IMR-90 (cell line): ENCODE data around the gene VPS33B. TPM values are rescaled to one million over a fixed set of nuclear protein-coding genes. Genes with fewer than 3 reads are reported as not detected.

Experiments
- ATAC-seq: fragments of 200-7000 bp; cut with Tn5 transposase; 2 replicates; pipeline ENCODE4 v1.9.1; 2020; ENCODE audit warnings: low read depth, mild to moderate bottlenecking, moderate library complexity
- BruUV-seq: library from RNA; stranded (reverse); fragments of 400-500 nt; replicated peaks from 2 replicates; lab custom pipeline; 2021; lab: Mats Ljungman, UMichigan
- CTCF ChIA-PET: fragments of 300-600 bp; formaldehyde crosslinking; extraction: SDS; loops from one replicate; lab custom pipeline; 2021; ENCODE audit warnings: antibody characterized with exemption; lab: Yijun Ruan, JAX
- POLR2A ChIA-PET: fragments of 300-600 bp; sonication (Branson Sonifier 250); formaldehyde crosslinking; loops from one replicate; lab custom pipeline; 2022; ENCODE audit warnings: antibody characterized with exemption; ENCODE audit not compliant: unreplicated experiment; lab: Charles Lee
- DNase-seq: peaks from one replicate; pipeline ENCODE4 v3.0.0; 2013
- H2AFZ ChIP-seq: replicated peaks from 2 replicates; pipeline ENCODE3; 2013; ENCODE audit warnings: low read length, mild to moderate bottlenecking; ENCODE audit not compliant: poor library complexity
- H2AK5ac ChIP-seq: 2 replicates; pipeline ENCODE4 v1.6.1; 2013; ENCODE audit warnings: low read depth, low read length, inconsistent platforms
- H2AK9ac ChIP-seq: replicated peaks from 2 replicates; pipeline ENCODE3; 2013; ENCODE audit warnings: mild to moderate bottlenecking, low read depth, low read length, moderate library complexity; ENCODE audit not compliant: poor library complexity
- H2BK120ac ChIP-seq: 2 replicates; pipeline ENCODE4 v1.6.1; 2013; ENCODE audit warnings: low read depth, low read length, inconsistent platforms
- H2BK15ac ChIP-seq: 3 replicates; pipeline ENCODE4 v1.6.1; 2013; ENCODE audit warnings: low read depth, low read length, inconsistent platforms
- H2BK20ac ChIP-seq: 2 replicates; pipeline ENCODE4 v1.6.1; 2013; ENCODE audit warnings: low read depth, mild to moderate bottlenecking, inconsistent platforms, low read length, moderate library complexity
- H2BK5ac ChIP-seq: 2 replicates; pipeline ENCODE4 v1.6.1; 2013; ENCODE audit warnings: mild to moderate bottlenecking, low read depth, low read length, inconsistent platforms; ENCODE audit not compliant: poor library complexity, severe bottlenecking
- H3K14ac ChIP-seq: replicated peaks from 2 replicates; pipeline ENCODE4 v1.6.1; 2013; ENCODE audit warnings: low read depth, low read length, inconsistent platforms
- H3K18ac ChIP-seq: 2 replicates; pipeline ENCODE4 v1.6.1; 2013; ENCODE audit warnings: low read depth, low read length, control low read depth
- H3K23ac ChIP-seq: 2 replicates; pipeline ENCODE4 v1.6.1; 2013; ENCODE audit warnings: low read depth, low read length, inconsistent platforms
- H3K27ac ChIP-seq: 2 replicates; pipeline ENCODE4 v1.5.1; 2013; ENCODE audit warnings: mild to moderate bottlenecking, control low read depth, low read length; ENCODE audit not compliant: insufficient read depth
- H3K27me3 ChIP-seq: 2 replicates; pipeline ENCODE4 v1.6.1; 2013; ENCODE audit warnings: low read length; ENCODE audit not compliant: control insufficient read depth, insufficient read depth
- H3K36me3 ChIP-seq: 2 replicates; pipeline ENCODE4 v1.6.1; 2013; ENCODE audit warnings: low read length, mixed read lengths; ENCODE audit not compliant: control insufficient read depth, insufficient read depth
- H3K4ac ChIP-seq: 2 replicates; pipeline ENCODE4 v1.6.1; 2013; ENCODE audit warnings: low read depth, low read length, inconsistent platforms
- H3K4me1 ChIP-seq: 2 replicates; pipeline ENCODE4 v1.6.1; 2013; ENCODE audit warnings: low read length, mixed read lengths; ENCODE audit not compliant: control insufficient read depth, insufficient read depth
- H3K4me2 ChIP-seq: 2 replicates; pipeline ENCODE4 v1.6.1; 2013; ENCODE audit warnings: low read depth, mild to moderate bottlenecking, control low read depth, low read length, moderate library complexity
- H3K4me3 ChIP-seq: 2 replicates; pipeline ENCODE4 v1.5.1; 2013; ENCODE audit warnings: low read depth, mild to moderate bottlenecking, control low read depth, low read length, moderate library complexity; ENCODE audit not compliant: insufficient read depth
- H3K56ac ChIP-seq: 2 replicates; pipeline ENCODE4 v1.6.1; 2013; ENCODE audit warnings: low read length, inconsistent platforms; ENCODE audit not compliant: insufficient read depth; ENCODE audit errors: extremely low read depth
- H3K79me1 ChIP-seq, 2 experiments: 2 replicates each; pipeline ENCODE4 v1.6.1; 2013; ENCODE audit warnings: low read length in 2 of 2, inconsistent platforms in 1 of 2, low read depth in 1 of 2
- H3K9ac ChIP-seq: 2 replicates; pipeline ENCODE4 v1.6.1; 2013; ENCODE audit warnings: low read depth, low read length, control low read depth
- H3K9me1 ChIP-seq: 2 replicates; pipeline ENCODE4 v1.6.1; 2013; ENCODE audit warnings: low read length, inconsistent platforms; ENCODE audit not compliant: insufficient read depth
- H3K9me3 ChIP-seq: 2 replicates; pipeline ENCODE4 v1.6.1; 2013; ENCODE audit warnings: low read length; ENCODE audit not compliant: control insufficient read depth, insufficient read depth
- H4K20me1 ChIP-seq: 2 replicates; pipeline ENCODE4 v1.6.1; 2013; ENCODE audit warnings: low read length, inconsistent platforms; ENCODE audit not compliant: insufficient read depth
- H4K5ac ChIP-seq: 2 replicates; pipeline ENCODE4 v1.6.1; 2013; ENCODE audit warnings: mild to moderate bottlenecking, low read depth, low read length, control low read depth
- H4K8ac ChIP-seq, 2 experiments: 2 replicates each; pipeline ENCODE4 v1.6.1; 2013; ENCODE audit warnings: low read depth in 2 of 2, low read length in 2 of 2, control low read depth in 1 of 2, inconsistent platforms in 1 of 2
- H4K91ac ChIP-seq: 2 replicates; pipeline ENCODE4 v1.6.1; 2013; ENCODE audit warnings: low read depth, low read length, inconsistent platforms; ENCODE audit not compliant: insufficient read depth
- CHD1 ChIP-seq: IDR thresholded peaks from 2 replicates; pipeline ENCODE4 v1.6.1; 2012; ENCODE audit warnings: low read depth, low read length, improper control_type of control experiment
- CTCF ChIP-seq: conservative IDR thresholded peaks from 2 replicates; pipeline ENCODE4 v1.5.1; 2012; ENCODE audit warnings: mild to moderate bottlenecking, low read depth, low read length, improper control_type of control experiment
- ELK1 ChIP-seq: fragments of 150-350 bp; IDR thresholded peaks from 2 replicates; pipeline ENCODE4 v1.6.1; 2016; ENCODE audit warnings: low read depth, mild to moderate bottlenecking, low read length, moderate library complexity, borderline replicate concordance
- FOS ChIP-seq: fragments of 150-350 bp; IDR thresholded peaks from 2 replicates; pipeline ENCODE4 v1.6.1; 2016; ENCODE audit warnings: low read depth, low read length
- MAZ ChIP-seq: IDR thresholded peaks from 2 replicates; pipeline ENCODE4 v1.6.1; 2012; ENCODE audit warnings: low read depth, mild to moderate bottlenecking, low read length, improper control_type of control experiment, moderate library complexity, borderline replicate concordance
- NFE2L2 ChIP-seq: fragments of 150-350 bp; IDR thresholded peaks from 2 replicates; pipeline ENCODE4 v1.6.1; 2016; ENCODE audit warnings: low read depth, mild to moderate bottlenecking, low read length
- POLR2A ChIP-seq: IDR thresholded peaks from 2 replicates; pipeline ENCODE4 v1.6.1; 2012; ENCODE audit warnings: mild to moderate bottlenecking, low read depth, low read length
- RAD21 ChIP-seq: IDR thresholded peaks from 2 replicates; pipeline ENCODE4 v1.6.1; 2012; ENCODE audit warnings: low read length, improper control_type of control experiment
- SMC3 ChIP-seq: fragments of 150-350 bp; IDR thresholded peaks from 2 replicates; pipeline ENCODE4 v1.6.1; 2016; ENCODE audit warnings: low read depth, mild to moderate bottlenecking, antibody characterized with exemption, low read length, moderate library complexity
- WGBS, 2 experiments: methylation state at CpG; one replicate each; pipeline versions ENCODE4 v1.1.5 to v1.1.7; 2013; ENCODE audit warnings: missing lambda C conversion rate in 2 of 2; ENCODE audit not compliant: insufficient read length in 1 of 2; ENCODE audit errors: extremely low coverage in 2 of 2; 5-methylcytosine and 5-hydroxymethylcytosine counted together
- dilution Hi-C: fragments of 300-500 bp; cut with HindIII; formaldehyde crosslinking; loops from one replicate; pipeline ENCODE4 v1.14.3; 2018; ENCODE audit warnings: low sequenced_read_pairs; ENCODE audit not compliant: unreplicated experiment
- in situ Hi-C: fragments of 300-500 bp; cut with MboI; formaldehyde crosslinking; loops from 3 replicates; pipeline ENCODE4 v1.14.3; 2019; ENCODE audit warnings: low sequenced_read_pairs, inconsistent platforms, mixed read lengths
- intact Hi-C: fragments of 100-400 bp; cut with micrococcal nuclease; formaldehyde crosslinking; loops from 2 replicates; pipeline ENCODE4 v1.10.0; 2022
- polyA plus RNA-seq, 3 experiments: library from polyadenylated mRNA; depleted of rRNA; stranded (reverse); fragments of >200 nt; gene quantifications; 2 replicates each; pipeline ENCODE4 v1.2.3, GENCODE V29; 2012; ENCODE audit warnings: low replicate concordance in 1 of 3
- total RNA-seq: library from RNA; depleted of rRNA; stranded (reverse); fragments of >200 nt; gene quantifications from 2 replicates; pipeline ENCODE4 v1.2.3, GENCODE V29; 2012

The VPS33B gene
- total and polyA plus RNA-seq, 2 of the 4 experiments (the other 2 are of a cell fraction): 9.0 to 11.3 TPM

GRCh38 chr15:91055548-91056331 is 33.3 kb upstream of the VPS33B start:
- Histone ChIP-seq H4K8ac (no peak overlapping the region), H3K9me1 (no peaks in the 10 kb centered on the region), H2BK5ac (no peak overlapping the region), H3K18ac (no peak overlapping the region), H3K4me3 (no peak overlapping the region), H4K5ac (no peak overlapping the region), H3K4ac (no peak overlapping the region), H2BK15ac (no peak overlapping the region), H4K20me1 (no peaks in the 10 kb centered on the region), H2AFZ (peak overlapping the region; percentile 9), H3K23ac (no peak overlapping the region), H3K4me1 (peaks cover 2% of the 10 kb centered on the region; the same call in 1 of the 2 replicates), H4K91ac (no peak overlapping the region), H2AK9ac (peak overlapping the region; percentile 83), H2AK5ac (no peak overlapping the region), H3K79me1 (no peaks in the 10 kb centered on the region), H3K27ac (no peak overlapping the region), H3K14ac (no peak overlapping the region), H3K36me3 (no peaks in the 10 kb centered on the region), H3K27me3 (peaks cover 10% of the 10 kb centered on the region), H3K9ac (no peak overlapping the region), H2BK120ac (no peak overlapping the region), H2BK20ac (no peak overlapping the region), H3K56ac (no peak overlapping the region), H3K4me2 (peak overlapping the region; percentile 41), H3K9me3 (no peaks in the 10 kb centered on the region)
- 50% methylated on average over 2 of the region's 11 CpGs; no CpG with 5 or more reads in 1 of the 2 experiments for WGBS, 2 experiments
- in situ Hi-C loops (loop anchor here (5.0 kb wide), 2 partner anchors 167 to 217 kb away; no protein-coding TSS in a partner anchor), dilution Hi-C loops (loop anchor here (25.0 kb wide), 1 partner anchor 207 kb away; no protein-coding TSS in a partner anchor), intact Hi-C loops (loop anchor here (1.0 to 10.0 kb wide), 4 partner anchors 169 to 1029 kb away; no protein-coding TSS in a partner anchor)
- POLR2A ChIA-PET: no interaction called here
- ATAC-seq (peak; percentile 97), DNase-seq (peak; percentile 55)
- CTCF ChIA-PET: interaction anchor here (0.6 to 1.7 kb wide), 8 partner anchors 12 to 218 kb away, joined by 3 to 8 read pairs (median 6); no protein-coding TSS in a partner anchor
- BruUV-seq: no TSS peak
- TF ChIP-seq SMC3 (peak; percentile 55), CTCF (peak; percentile 68), FOS (no peak), ELK1 (no peak), MAZ (no peak), RAD21 (peak; percentile 68), CHD1 (no peak), POLR2A (no peak), NFE2L2 (no peak)
